Urinary bladder (tissue), 4 donors: ENCODE results near the gene FAF1. TPM values are rescaled to one million over a fixed set of nuclear protein-coding genes. Genes with fewer than 3 reads are reported as not detected.
"Not testable (repeated sequence)": the region's sequence is repeated elsewhere in the genome, so short reads cannot be mapped to it uniquely, and the experiment has no call there.

Source experiments
- DNase-seq: peaks from one replicate; pipeline ENCODE4 v3.0.0-alpha.2; 2015; ENCODE audit errors: extremely low spot score
- H3K27ac ChIP-seq: one replicate; pipeline ENCODE4 v1.5.1; 2013; ENCODE audit warnings: low read depth, mild to moderate bottlenecking, moderate library complexity
- H3K36me3 ChIP-seq: one replicate; pipeline ENCODE4 v1.6.1; 2013; ENCODE audit warnings: mild to moderate bottlenecking, moderate library complexity; ENCODE audit not compliant: insufficient read depth
- H3K4me1 ChIP-seq: one replicate; pipeline ENCODE4 v1.6.1; 2013; ENCODE audit warnings: mild to moderate bottlenecking, moderate library complexity; ENCODE audit not compliant: insufficient read depth
- H3K4me3 ChIP-seq: one replicate; pipeline ENCODE4 v1.5.1; 2013; ENCODE audit warnings: low read depth, low read length
- WGBS: extraction: QIAGEN DNeasy Blood & Tissue Kit; methylation state at CpG from one replicate; pipeline ENCODE4 v1.1.7; 2013; 5-methylcytosine and 5-hydroxymethylcytosine counted together
- polyA plus RNA-seq: library from polyadenylated mRNA; stranded (reverse); fragments of 200-250 nt; gene quantifications from one replicate; pipeline ENCODE4 v1.2.3, GENCODE V29; 2013
- total RNA-seq: library from RNA; depleted of rRNA; stranded (reverse); fragments of >200 nt; gene quantifications from one replicate; pipeline ENCODE4 v1.2.3, GENCODE V29; 2014
- donor health status: healthy with polysubstance abuse.
- donor health status: healthy.

The FAF1 gene
- total and polyA plus RNA-seq, 2 donors = 42.3 to 84.6 TPM

DNA sequence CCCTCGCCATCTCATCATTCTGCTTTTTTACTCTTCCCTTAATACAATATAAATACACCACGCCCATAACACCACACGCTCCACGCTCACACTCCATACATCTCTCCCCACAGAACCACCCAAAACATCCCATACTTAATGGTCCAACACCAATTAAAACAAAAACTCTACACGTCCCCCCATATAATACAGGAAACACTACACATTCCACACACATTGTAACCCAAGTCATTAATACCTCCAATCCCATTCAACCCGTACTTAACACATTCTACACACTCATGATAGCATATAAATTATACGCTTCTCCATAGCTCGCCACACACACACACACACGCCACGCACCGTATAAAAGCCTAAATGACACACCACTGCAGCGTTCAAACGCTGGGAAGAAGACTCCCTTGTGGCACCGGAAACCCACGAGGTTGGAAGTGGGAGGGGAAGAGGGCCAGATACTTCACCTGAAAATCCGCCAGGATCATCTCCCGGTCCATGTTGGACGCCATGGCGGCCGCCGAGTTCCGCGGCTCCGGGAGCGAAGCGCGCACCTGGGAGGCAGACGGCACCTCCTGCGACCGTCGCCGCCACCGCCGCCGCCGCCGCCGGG lies 659 bp downstream of the FAF1 start:
- Histone ChIP-seq H3K4me1 (no peaks in the 10 kb centered on the region), H3K4me3 (peak overlapping the region; percentile 87), H3K27ac (peak overlapping the region; percentile 77), H3K36me3 (no peaks in the 10 kb centered on the region)
- under 1% methylated on average over 38 of the region's 38 CpGs for WGBS
- no peak for DNase-seq

- Histone ChIP-seq H3K27ac (no peak overlapping the region), H3K36me3 (no peaks in the 10 kb centered on the region), H3K4me3 (no peak overlapping the region), H3K4me1 (no peaks in the 10 kb centered on the region)
- no peak for DNase-seq
- 75% methylated on average over 1 of the region's 1 CpG for WGBS
Observed at GRCh38 chr1:50955116-50955515, 5.0 kb downstream of the FAF1 start.

GRCh38 chr1:50952566-50952965 lies 7.5 kb downstream of the FAF1 start:
- H3K4me3 ChIP-seq = not testable (repeated sequence)
- WGBS = 96% methylated on average over 31 of the region's 31 CpGs

DNA sequence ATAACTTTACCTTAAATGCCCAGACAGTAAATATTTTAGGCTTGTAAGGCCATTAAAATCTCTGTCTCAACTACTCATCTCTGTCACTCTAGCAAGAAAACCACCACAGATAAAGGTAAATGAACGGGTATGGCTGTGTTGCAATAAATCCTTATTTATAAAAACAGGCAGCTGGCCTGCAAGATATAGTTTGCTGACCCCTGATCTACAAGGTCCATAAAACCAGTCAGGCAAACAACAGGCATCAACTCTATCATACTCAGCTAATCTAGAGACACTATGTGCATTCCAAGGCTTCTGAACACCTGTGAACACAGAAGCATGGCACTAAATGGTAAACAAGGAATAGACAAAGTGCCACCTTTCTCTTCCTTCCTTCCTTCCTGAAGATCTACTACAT lies 9.7 kb downstream of the FAF1 start:
- WGBS = 63% methylated on average over 1 of the region's 1 CpG
- no peak overlapping the region for H3K27ac ChIP-seq
- no peaks in the 10 kb centered on the region for H3K36me3 ChIP-seq
- no peak overlapping the region for H3K4me3 ChIP-seq
- no peak for DNase-seq
- no peaks in the 10 kb centered on the region for H3K4me1 ChIP-seq

More at GRCh38 chr1:50952566-50952965, 7.5 kb downstream of the FAF1 start:
- not testable (repeated sequence) for H3K4me1 ChIP-seq, H3K36me3 ChIP-seq, H3K27ac ChIP-seq, DNase-seq

DNA sequence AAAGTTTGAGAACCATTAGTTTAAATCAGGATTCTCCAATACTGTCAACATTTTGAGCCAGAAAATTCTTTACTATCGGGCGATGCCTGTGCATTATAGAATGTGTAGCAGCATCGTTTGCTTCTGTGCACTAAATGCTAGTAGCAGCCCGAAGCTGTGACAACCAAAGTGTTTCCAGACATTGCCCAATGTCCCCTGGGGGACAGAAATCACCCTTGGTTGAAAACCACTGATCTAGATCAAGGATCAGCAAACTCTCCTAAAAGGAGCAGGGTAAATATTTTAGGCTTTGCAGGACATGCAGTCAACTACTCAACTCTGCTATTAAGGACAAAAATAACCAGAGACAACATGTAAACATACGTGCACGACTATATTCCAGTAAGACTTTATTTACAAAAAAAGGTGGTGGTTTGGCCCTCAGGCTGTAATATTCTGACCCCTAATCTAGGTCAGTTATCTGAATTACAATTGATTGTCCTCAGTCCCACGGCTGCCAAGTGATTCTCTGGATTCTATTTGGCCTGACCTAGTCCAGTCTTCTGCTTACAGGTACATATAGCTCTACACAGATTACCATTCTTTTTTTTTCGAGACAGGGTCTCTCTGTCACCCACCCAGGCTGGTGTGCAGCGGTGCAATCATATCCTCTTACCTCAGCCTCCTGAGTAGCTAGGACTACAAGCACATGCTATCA lies 10.6 kb downstream of the FAF1 start:
- Histone ChIP-seq H3K27ac (no peak overlapping the region), H3K36me3 (no peaks in the 10 kb centered on the region), H3K4me1 (no peaks in the 10 kb centered on the region), H3K4me3 (no peak overlapping the region)
- no peak for DNase-seq
- WGBS = 91% methylated on average over 9 of the region's 9 CpGs

- Histone ChIP-seq H3K36me3 (no peaks in the 10 kb centered on the region), H3K27ac (no peak overlapping the region), H3K4me3 (no peak overlapping the region), H3K4me1 (no peaks in the 10 kb centered on the region)
- 93% methylated on average over 1 of the region's 1 CpG for WGBS
- no peak for DNase-seq
Observed at GRCh38 chr1:50942334-50942733, 17.7 kb downstream of the FAF1 start.

DNA sequence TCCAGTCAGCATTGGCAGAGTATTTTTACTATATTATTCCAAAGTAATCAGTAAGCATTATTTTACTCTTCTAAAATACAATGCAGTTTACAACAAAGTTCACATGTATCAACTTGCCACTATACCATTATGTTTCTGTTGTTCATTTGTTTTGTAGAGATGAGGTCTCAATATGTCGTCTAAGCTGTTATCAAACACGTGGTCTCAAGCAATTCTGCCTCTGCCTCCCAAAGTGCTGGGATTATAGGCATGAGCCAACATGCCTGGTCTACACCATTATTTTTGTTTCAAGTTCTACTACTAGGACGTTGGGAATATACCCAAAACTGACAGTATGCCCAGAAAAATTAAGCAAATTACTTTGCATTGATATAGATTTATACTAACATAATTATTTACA lies 19.8 kb downstream of the FAF1 start:
- WGBS = 84% methylated on average over 3 of the region's 3 CpGs
- Histone ChIP-seq H3K4me1 (no peaks in the 10 kb centered on the region), H3K27ac (no peak overlapping the region)

DNA sequence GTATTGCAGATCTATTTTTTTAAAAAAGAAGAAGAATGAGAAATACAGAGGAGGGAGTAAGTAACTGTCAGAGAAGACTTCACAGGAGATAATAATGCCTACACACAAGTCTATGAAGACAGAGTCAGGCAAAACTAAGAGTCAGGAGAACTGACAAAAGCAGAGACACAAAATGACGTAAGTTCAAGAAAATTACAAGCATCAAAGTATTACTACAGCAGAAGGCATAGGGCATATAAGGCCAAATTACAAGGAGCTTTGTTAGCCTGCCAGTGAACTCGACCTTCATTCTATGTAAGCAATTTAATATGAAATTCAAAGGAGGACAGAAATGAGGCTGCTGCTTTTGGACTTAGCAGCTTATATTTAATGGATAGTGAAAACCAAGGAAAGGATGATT lies 23.7 kb downstream of the FAF1 start:
- DNase-seq = no peak
- no peaks in the 10 kb centered on the region for H3K36me3 ChIP-seq
- H3K4me1 ChIP-seq = no peaks in the 10 kb centered on the region
- H3K4me3 ChIP-seq = no peak overlapping the region
- WGBS = 74% methylated on average over 2 of the region's 2 CpGs
- H3K27ac ChIP-seq = no peak overlapping the region

More for the DNA sequence above, 19.8 kb downstream of the FAF1 start:
- no peak for DNase-seq
- Histone ChIP-seq H3K36me3 (no peaks in the 10 kb centered on the region), H3K4me3 (no peak overlapping the region)

DNA sequence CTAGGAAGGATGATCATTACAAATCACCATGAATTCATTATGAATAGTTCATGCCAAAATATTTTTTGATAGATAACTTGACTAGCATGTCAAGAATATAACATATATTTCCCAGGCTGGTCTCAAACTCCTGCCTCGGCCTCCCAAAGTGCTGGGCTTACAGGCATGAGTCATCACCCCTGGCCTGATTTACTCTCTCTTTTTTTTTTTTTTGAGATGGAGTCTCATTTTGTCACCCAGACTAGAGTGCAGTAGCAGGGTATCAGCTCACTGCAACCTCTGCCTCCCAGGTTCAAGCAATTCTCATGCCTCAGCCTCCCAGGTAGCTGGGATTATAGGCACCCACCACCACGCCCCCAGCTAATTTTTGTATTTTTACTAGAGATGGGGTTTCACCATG lies 24.8 kb downstream of the FAF1 start:
- DNase-seq, H3K4me1 ChIP-seq, H3K27ac ChIP-seq, H3K4me3 ChIP-seq, H3K36me3 ChIP-seq: not testable (repeated sequence)
- 93% methylated on average over 2 of the region's 2 CpGs for WGBS

DNA sequence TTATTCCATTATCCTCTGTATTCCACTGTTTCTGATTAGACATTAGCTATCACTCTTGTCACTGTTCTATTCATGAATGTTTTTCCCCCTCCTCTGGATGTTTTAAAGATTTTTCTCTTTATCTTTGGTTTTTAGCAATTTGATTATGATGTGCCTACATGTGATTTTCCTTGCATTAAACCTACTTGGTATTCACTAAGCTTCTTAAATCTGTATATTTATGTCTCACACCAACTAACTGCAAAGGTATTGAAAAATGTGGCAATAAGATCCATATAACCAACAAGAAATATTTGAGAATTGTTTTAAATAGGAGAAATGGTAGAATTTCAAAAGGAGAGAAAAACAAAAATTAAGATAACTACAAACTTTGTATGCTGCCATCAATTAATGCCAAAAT lies 25.2 kb downstream of the FAF1 start:
- no peak overlapping the region for H3K4me3 ChIP-seq
- no peaks in the 10 kb centered on the region for H3K36me3 ChIP-seq
- DNase-seq = no peak
- no peak overlapping the region for H3K27ac ChIP-seq
- H3K4me1 ChIP-seq = no peaks in the 10 kb centered on the region

GRCh38 chr1:50933770-50934169 lies 26.3 kb downstream of the FAF1 start:
- not testable (repeated sequence) for H3K4me3 ChIP-seq, H3K4me1 ChIP-seq, H3K27ac ChIP-seq, DNase-seq, H3K36me3 ChIP-seq
- WGBS = 86% methylated on average over 3 of the region's 3 CpGs

DNA sequence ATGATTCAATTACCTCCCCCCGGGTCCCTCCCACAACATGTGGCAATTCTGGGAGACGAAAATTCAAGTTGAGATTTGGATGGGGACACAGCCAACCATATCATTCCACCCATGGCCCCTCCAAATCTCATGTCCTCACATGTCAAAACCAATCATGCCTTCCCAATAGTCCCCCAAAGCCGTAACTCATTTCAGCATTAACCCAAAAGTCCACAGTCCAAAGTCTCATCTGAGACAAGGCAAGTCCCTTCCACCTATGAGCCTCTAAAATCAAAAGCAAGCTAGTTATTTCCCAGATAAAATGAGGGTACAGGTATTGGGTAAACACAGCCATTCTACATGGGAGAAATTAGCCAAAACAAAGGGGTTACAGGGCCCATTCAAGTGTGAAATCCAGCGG lies 28.0 kb downstream of the FAF1 start:
- H3K27ac ChIP-seq, H3K4me3 ChIP-seq, H3K36me3 ChIP-seq, DNase-seq, H3K4me1 ChIP-seq: not testable (repeated sequence)
- 98% methylated on average over 4 of the region's 4 CpGs for WGBS

DNA sequence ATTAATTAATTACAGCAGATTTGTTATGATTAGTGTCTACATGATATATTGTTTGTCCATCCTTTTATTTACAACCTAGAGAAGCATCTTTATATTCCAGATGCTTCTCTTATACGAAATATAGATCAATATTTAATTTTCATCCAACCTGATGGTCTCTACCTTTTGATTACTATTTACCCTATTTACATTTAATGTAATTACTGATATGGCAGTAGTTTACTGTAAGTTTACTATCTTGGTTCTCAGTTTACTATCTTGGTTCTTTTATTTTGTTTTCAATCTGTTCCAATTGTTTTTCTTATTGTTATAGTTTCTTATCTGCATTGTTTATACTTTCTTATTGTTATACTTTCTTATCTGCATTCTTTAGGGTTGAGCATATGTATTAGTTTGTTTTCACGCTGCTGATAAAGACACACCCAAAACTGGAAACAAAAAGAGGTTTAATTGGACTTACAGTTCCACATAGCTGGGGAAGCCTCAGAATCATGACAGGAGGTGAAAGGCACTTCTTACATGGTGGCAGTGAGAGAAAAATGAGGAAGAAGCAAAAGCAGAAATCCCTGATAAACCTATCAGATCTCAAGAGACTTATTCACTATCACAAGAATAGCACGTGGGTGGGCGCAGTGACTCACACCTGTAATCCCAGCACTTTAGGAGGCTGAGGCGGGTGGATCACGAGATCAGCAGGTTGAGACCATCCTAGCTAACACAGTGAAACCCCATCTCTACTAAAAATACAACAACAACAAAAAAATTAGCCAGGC lies 28.9 kb downstream of the FAF1 start:
- Histone ChIP-seq H3K36me3 (no peaks in the 10 kb centered on the region), H3K4me3 (no peak overlapping the region), H3K27ac (no peak overlapping the region), H3K4me1 (no peaks in the 10 kb centered on the region)
- DNase-seq = no peak
- WGBS = 89% methylated on average over 6 of the region's 6 CpGs

DNA sequence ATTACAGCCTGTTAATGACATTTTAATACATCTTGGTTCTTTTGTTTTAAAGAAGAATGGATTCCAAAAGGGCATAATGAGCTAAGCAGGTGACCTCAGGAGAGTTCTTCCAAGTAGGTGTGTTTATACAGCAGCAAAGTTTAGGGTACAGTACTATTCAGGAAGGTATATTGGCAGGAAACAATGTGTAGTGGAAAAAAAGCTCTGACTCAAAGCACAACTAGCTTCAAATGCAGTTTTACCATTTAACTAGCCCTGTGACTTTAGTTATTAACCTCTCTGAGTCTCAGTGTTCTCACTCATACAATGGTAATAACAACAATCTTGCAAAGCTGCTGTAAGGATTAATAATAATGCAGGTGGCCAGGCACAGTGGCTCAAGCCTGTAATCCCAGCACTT lies 29.9 kb downstream of the FAF1 start:
- H3K4me3 ChIP-seq = no peak overlapping the region
- no peak for DNase-seq
- H3K27ac ChIP-seq = no peak overlapping the region
- H3K4me1 ChIP-seq = no peaks in the 10 kb centered on the region
- no peaks in the 10 kb centered on the region for H3K36me3 ChIP-seq
